ENCODE data around the gene PLA2G4F.
A peak's percentile ranks its signal among the peaks of the same experiment; 100 is the strongest.

Gene PLA2G4F

GRCh38 chr15:42171122-42171521 lies 14.7 kb upstream of the PLA2G4F start:
- H3K27me3 ChIP-seq (ENCODE audit: control insufficient read depth, insufficient read depth, low read length): no peaks in the 10 kb centered on the region

GRCh38 chr15:42166225-42166940 lies 9.9 kb upstream of the PLA2G4F start:
- H3K27ac ChIP-seq: no peak overlapping the region
- TF ChIP-seq CTCF (IDR thresholded peaks at IDR 0.05): no peak
- no peaks in the 10 kb centered on the region for H3K36me3 ChIP-seq (ENCODE audit: control insufficient read depth, insufficient read depth, low read length)

More at GRCh38 chr15:42171122-42171521, 14.7 kb upstream of the PLA2G4F start:
- H3K36me3 ChIP-seq (ENCODE audit: control insufficient read depth, insufficient read depth, low read length): no peaks in the 10 kb centered on the region
- H3K9ac ChIP-seq: no peak overlapping the region
- no peak for TF ChIP-seq CTCF (IDR thresholded peaks at IDR 0.05)
- H3K4me3 ChIP-seq (ENCODE audit: low read depth, low read length): no peak overlapping the region
- no peak overlapping the region for H3K4me2 ChIP-seq (ENCODE audit: low read length)
- H3K79me2 ChIP-seq: no peaks in the 10 kb centered on the region
- peak overlapping the region; percentile 29 for H3K27ac ChIP-seq
- H3K9me3 ChIP-seq (ENCODE audit: control insufficient read depth, low read length): no peaks in the 10 kb centered on the region
- H2AFZ ChIP-seq: no peak overlapping the region
- no peaks in the 10 kb centered on the region for H3K4me1 ChIP-seq

GRCh38 chr15:42165106-42165505 lies 8.7 kb upstream of the PLA2G4F start:
- no peak overlapping the region for H3K27ac ChIP-seq
- no peak overlapping the region for H3K9ac ChIP-seq
- H3K9me3 ChIP-seq (ENCODE audit: control insufficient read depth, low read length): no peaks in the 10 kb centered on the region
- H3K4me3 ChIP-seq (ENCODE audit: low read depth, low read length): no peak overlapping the region
- no peaks in the 10 kb centered on the region for H3K79me2 ChIP-seq
- H3K27me3 ChIP-seq (ENCODE audit: control insufficient read depth, insufficient read depth, low read length): no peaks in the 10 kb centered on the region
- TF ChIP-seq CTCF (IDR thresholded peaks at IDR 0.05): no peak
- no peaks in the 10 kb centered on the region for H3K36me3 ChIP-seq (ENCODE audit: control insufficient read depth, insufficient read depth, low read length)
- no peak overlapping the region for H3K4me2 ChIP-seq (ENCODE audit: low read length)
- no peak overlapping the region for H2AFZ ChIP-seq
- no peaks in the 10 kb centered on the region for H3K4me1 ChIP-seq

More at GRCh38 chr15:42166225-42166940, 9.9 kb upstream of the PLA2G4F start:
- H3K4me3 ChIP-seq (ENCODE audit: low read depth, low read length): no peak overlapping the region
- no peaks in the 10 kb centered on the region for H3K4me1 ChIP-seq
- H3K9ac ChIP-seq: no peak overlapping the region
- no peak overlapping the region for H3K4me2 ChIP-seq (ENCODE audit: low read length)
- no peak overlapping the region for H2AFZ ChIP-seq
- H3K79me2 ChIP-seq: no peaks in the 10 kb centered on the region
- H3K27me3 ChIP-seq (ENCODE audit: control insufficient read depth, insufficient read depth, low read length): no peaks in the 10 kb centered on the region
- no peaks in the 10 kb centered on the region for H3K9me3 ChIP-seq (ENCODE audit: control insufficient read depth, low read length)

- H2AFZ ChIP-seq: no peak overlapping the region
- H3K27ac ChIP-seq: no peak overlapping the region
- no peaks in the 10 kb centered on the region for H3K27me3 ChIP-seq (ENCODE audit: control insufficient read depth, insufficient read depth, low read length)
- no peak for TF ChIP-seq CTCF (IDR thresholded peaks at IDR 0.05)
- peaks cover 3% of the 10 kb centered on the region for H3K4me1 ChIP-seq
- no peak overlapping the region for H3K4me3 ChIP-seq (ENCODE audit: low read depth, low read length)
- no peak overlapping the region for H3K4me2 ChIP-seq (ENCODE audit: low read length)
- H3K9ac ChIP-seq: no peak overlapping the region
- no peaks in the 10 kb centered on the region for H3K9me3 ChIP-seq (ENCODE audit: control insufficient read depth, low read length)
- H3K36me3 ChIP-seq (ENCODE audit: control insufficient read depth, insufficient read depth, low read length): no peaks in the 10 kb centered on the region
- no peaks in the 10 kb centered on the region for H3K79me2 ChIP-seq
Measured at GRCh38 chr15:42163947-42164550, 7.6 kb upstream of the PLA2G4F start.
